ENCODE data around the gene PRKCQ. TPM values are rescaled to one million over a fixed set of nuclear protein-coding genes. Genes with fewer than 3 reads are reported as not detected.

Gene PRKCQ
- total RNA-seq, 3 donors from 2014 or later = 1.5 to 2.2 (median 1.6) TPM

GRCh38 chr10:6578251-6578771 lies 1.8 kb downstream of the PRKCQ start:
- DNase-seq = no peak
- ATAC-seq = no peak
- H3K4me1 ChIP-seq (ENCODE audit: low read depth) = no peaks in the 10 kb centered on the region
- TF ChIP-seq CTCF (IDR thresholded peaks at IDR 0.05) = no peak
- H3K36me3 ChIP-seq (ENCODE audit: low read depth) = no peaks in the 10 kb centered on the region
- no peaks in the 10 kb centered on the region for H3K9me3 ChIP-seq
- intact Hi-C loops (cut with DNase I, micrococcal nuclease) = no loop called here
- no peak overlapping the region for H3K4me3 ChIP-seq

GRCh38 chr10:6576326-6576725 lies 3.8 kb downstream of the PRKCQ start:
- DNase-seq (no peak), ATAC-seq (no peak)
- Histone ChIP-seq H3K9me3 (no peaks in the 10 kb centered on the region), H3K36me3 (ENCODE audit: low read depth) (no peaks in the 10 kb centered on the region), H3K4me1 (ENCODE audit: low read depth) (no peaks in the 10 kb centered on the region), H3K4me3 (no peak overlapping the region)
- intact Hi-C loops (cut with DNase I, micrococcal nuclease) = no loop called here
- no peak for TF ChIP-seq CTCF (IDR thresholded peaks at IDR 0.05)

GRCh38 chr10:6574664-6575176 lies 5.4 kb downstream of the PRKCQ start:
- ATAC-seq (no peak), DNase-seq (no peak)
- Histone ChIP-seq H3K36me3 (ENCODE audit: low read depth) (no peaks in the 10 kb centered on the region), H3K4me3 (no peak overlapping the region), H3K9me3 (no peaks in the 10 kb centered on the region), H3K4me1 (ENCODE audit: low read depth) (no peaks in the 10 kb centered on the region)
- intact Hi-C loops (cut with DNase I, micrococcal nuclease) = no loop called here
- TF ChIP-seq CTCF (IDR thresholded peaks at IDR 0.05) = no peak

- DNase-seq (no peak), ATAC-seq (no peak)
- Histone ChIP-seq H3K4me3 (no peak overlapping the region), H3K9me3 (no peaks in the 10 kb centered on the region), H3K36me3 (ENCODE audit: low read depth) (no peaks in the 10 kb centered on the region), H3K4me1 (ENCODE audit: low read depth) (no peaks in the 10 kb centered on the region)
- intact Hi-C loops (cut with DNase I, micrococcal nuclease) = no loop called here
- TF ChIP-seq CTCF (IDR thresholded peaks at IDR 0.05) = no peak
Measured at GRCh38 chr10:6570893-6571292, 9.2 kb downstream of the PRKCQ start.

- intact Hi-C loops (cut with DNase I, micrococcal nuclease) = no loop called here
- ATAC-seq (no peak), DNase-seq (no peak)
- no peak for TF ChIP-seq CTCF (IDR thresholded peaks at IDR 0.05)
- Histone ChIP-seq H3K9me3 (no peaks in the 10 kb centered on the region), H3K4me1 (ENCODE audit: low read depth) (no peaks in the 10 kb centered on the region), H3K4me3 (no peak overlapping the region), H3K36me3 (ENCODE audit: low read depth) (no peaks in the 10 kb centered on the region)
Measured at GRCh38 chr10:6569259-6569658, 10.8 kb downstream of the PRKCQ start.

- Histone ChIP-seq H3K9me3 (no peaks in the 10 kb centered on the region), H3K4me1 (ENCODE audit: low read depth) (no peaks in the 10 kb centered on the region), H3K4me3 (no peak overlapping the region), H3K36me3 (ENCODE audit: low read depth) (no peaks in the 10 kb centered on the region)
- ATAC-seq (no peak), DNase-seq (no peak)
- TF ChIP-seq CTCF (IDR thresholded peaks at IDR 0.05) = no peak
- intact Hi-C loops (cut with DNase I, micrococcal nuclease) = no loop called here
Measured at GRCh38 chr10:6567884-6568283, 12.2 kb downstream of the PRKCQ start.
